AG08396 (cell line): ENCODE results near the gene SNX14.
"Not testable (repeated sequence)": the region's sequence is repeated elsewhere in the genome, so short reads cannot be mapped to it uniquely, and the experiment has no call there.

Experiments
- DNase-seq: peaks from one replicate; pipeline ENCODE4 v3.0.0; 2012; ENCODE audit warnings: low spot score, mixed read lengths

Gene SNX14

GRCh38 chr6:85582832-85583231, 10.8 kb downstream of the SNX14 start:
- DNase-seq = not testable (repeated sequence)

- no peak for DNase-seq
Measured at GRCh38 chr6:85581572-85581971, 12.1 kb downstream of the SNX14 start.

GRCh38 chr6:85580878-85581267, 12.8 kb downstream of the SNX14 start:
- peak; percentile 15 for DNase-seq

- no peak for DNase-seq
Measured at GRCh38 chr6:85580118-85580877, 13.4 kb downstream of the SNX14 start.

GRCh38 chr6:85579581-85579980, 14.1 kb downstream of the SNX14 start:
- no peak for DNase-seq

- no peak for DNase-seq
Measured at GRCh38 chr6:85576476-85576875, 17.2 kb downstream of the SNX14 start.

- DNase-seq = peak; percentile 52
Measured at GRCh38 chr6:85574932-85575598, 18.6 kb downstream of the SNX14 start.

- DNase-seq = peak; percentile 22
Measured at GRCh38 chr6:85569323-85569722, 24.3 kb downstream of the SNX14 start.

GRCh38 chr6:85568411-85568810, 25.2 kb downstream of the SNX14 start:
- DNase-seq = no peak

- DNase-seq = no peak
Measured at GRCh38 chr6:85565736-85566135, 27.9 kb downstream of the SNX14 start.

- DNase-seq = not testable (repeated sequence)
Measured at GRCh38 chr6:85564223-85564622, 29.4 kb downstream of the SNX14 start.

- DNase-seq = no peak
Measured at GRCh38 chr6:85561750-85562357, 31.8 kb downstream of the SNX14 start.

GRCh38 chr6:85556992-85557668, 36.5 kb downstream of the SNX14 start:
- no peak for DNase-seq

- DNase-seq = no peak
Measured at GRCh38 chr6:85552652-85553051, 41.0 kb downstream of the SNX14 start.

GRCh38 chr6:85551264-85551663, 42.4 kb downstream of the SNX14 start:
- DNase-seq = no peak

GRCh38 chr6:85547719-85548118, 45.9 kb downstream of the SNX14 start:
- DNase-seq = no peak

- peak; percentile 10 for DNase-seq
Measured at GRCh38 chr6:85544776-85545175, 48.9 kb downstream of the SNX14 start.

- no peak for DNase-seq
Measured at GRCh38 chr6:85537055-85537494, 56.6 kb downstream of the SNX14 start.

GRCh38 chr6:85524281-85524680, 69.4 kb downstream of the SNX14 start:
- not testable (repeated sequence) for DNase-seq

GRCh38 chr6:85516168-85516567, 77.5 kb downstream of the SNX14 start:
- no peak for DNase-seq

GRCh38 chr6:85506441-85507093, 87.1 kb downstream of the SNX14 start:
- DNase-seq = no peak
